ENCODE data around the gene RFX5. TPM values are rescaled to one million over a fixed set of nuclear protein-coding genes. Genes with fewer than 3 reads are reported as not detected.

The RFX5 gene
- polyA plus RNA-seq, 3 donors, result 5.7 to 20.2 (median 16.9) TPM

- 80 to 84% (median 82%) methylated on average over 6 of the region's 6 CpGs for WGBS, 3 donors
- H3K27ac ChIP-seq (ENCODE audit: low read depth, low read length), result no peak overlapping the region
Measured at GRCh38 chr1:151293093-151293492, 54.0 kb downstream of the RFX5 start.

DNA sequence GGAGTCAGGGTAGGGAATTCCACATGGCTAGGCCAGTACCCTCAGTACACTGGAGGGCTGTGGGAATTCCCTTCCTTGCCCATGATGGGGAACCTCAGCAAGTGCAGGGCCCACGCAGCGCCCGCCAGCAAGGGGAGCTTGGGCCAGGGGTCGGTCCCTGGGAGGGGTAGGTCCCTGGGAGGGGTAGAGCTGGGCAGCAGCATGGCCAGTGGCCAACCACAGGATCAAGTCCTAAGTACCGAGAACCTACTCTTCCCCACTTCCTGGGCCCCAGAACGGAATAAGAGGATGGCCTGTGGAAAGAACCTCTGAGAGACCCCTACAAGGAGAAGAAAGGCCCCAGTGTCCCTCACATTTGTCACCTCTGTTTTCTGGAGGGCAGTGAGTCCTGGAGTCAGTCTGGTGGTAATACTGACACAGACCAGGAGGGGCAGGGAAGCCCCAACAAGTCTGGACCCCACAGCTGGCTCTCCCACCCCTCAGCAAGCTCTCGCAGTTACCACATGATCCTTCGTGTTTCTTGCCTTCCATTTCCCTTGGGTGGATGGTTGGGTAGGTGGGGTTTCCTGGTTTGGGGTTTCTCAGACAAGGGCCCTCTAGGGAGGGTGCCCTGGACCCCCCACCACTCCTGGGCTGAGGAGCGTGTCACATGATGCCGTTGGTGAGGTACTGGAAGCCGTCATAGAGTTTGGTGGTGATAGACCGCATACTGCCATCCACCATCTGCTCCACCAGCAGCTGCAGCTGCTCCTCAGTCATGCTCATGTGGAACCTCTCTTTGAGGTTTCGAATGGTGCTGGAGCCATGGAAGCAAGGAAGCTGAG, 54.6 kb downstream of the RFX5 start:
- WGBS, 3 donors, result 78 to 81% (median 79%) methylated on average over 13 of the region's 13 CpGs

GRCh38 chr1:151290709-151291303, 56.2 kb downstream of the RFX5 start:
- 72 to 80% (median 79%) methylated on average over 19 of the region's 19 CpGs for WGBS, 3 donors
- no peak overlapping the region for H3K27ac ChIP-seq (ENCODE audit: low read depth, low read length)

More for the DNA sequence above, 54.6 kb downstream of the RFX5 start:
- no peak overlapping the region for H3K27ac ChIP-seq (ENCODE audit: low read depth, low read length)

Other genes starting within 250 kb of the RFX5 start
- 10 to 100 TPM in 1 of 3 donors, 1 to 10 TPM in 2; 3.3 to 22.9 (median 6.7) TPM for gene SEMA6C, start 200.6 kb downstream of the RFX5 start, polyA plus RNA-seq
- gene TNFAIP8L2, start 190.6 kb downstream of the RFX5 start, polyA plus RNA-seq, result 10 to 100 TPM in 1 of 3 donors, 1 to 10 TPM in 2; 1.4 to 20.4 (median 5.8) TPM
- 1 to 10 TPM; 3.3 to 5.3 (median 3.9) TPM for gene LYSMD1, start 181.3 kb downstream of the RFX5 start, polyA plus RNA-seq
- gene SCNM1, start 181.1 kb downstream of the RFX5 start, polyA plus RNA-seq, result 10 to 100 TPM; 16.7 to 39.8 (median 29.7) TPM
- gene TMOD4, start 171.3 kb downstream of the RFX5 start, polyA plus RNA-seq, result under 1 TPM; 0.16 to 0.62 (median 0.56) TPM
- 10 to 100 TPM; 19.9 to 34.8 (median 26.3) TPM for gene VPS72, start 157.1 kb downstream of the RFX5 start, polyA plus RNA-seq
- 10 to 100 TPM in 2 of 3 donors, 1 to 10 TPM in 1; 6.9 to 28.8 (median 25.1) TPM for gene PIP5K1A, start 148.7 kb downstream of the RFX5 start, polyA plus RNA-seq
- 100 to 1,000 TPM; 115 to 142 (median 130) TPM for gene PSMD4, start 92.5 kb downstream of the RFX5 start, polyA plus RNA-seq
- 1 to 10 TPM; 4.9 to 10.0 (median 7.5) TPM for gene ZNF687, start 65.0 kb downstream of the RFX5 start, polyA plus RNA-seq
- 10 to 100 TPM; 24.5 to 55.2 (median 46.7) TPM for gene PI4KB, start 19.8 kb downstream of the RFX5 start, polyA plus RNA-seq
- 100 to 1,000 TPM in 2 of 3 donors, 10 to 100 TPM in 1; 36.3 to 141 (median 141) TPM for gene SELENBP1, start 25.5 kb upstream of the RFX5 start, polyA plus RNA-seq
- gene PSMB4, start 52.3 kb upstream of the RFX5 start, polyA plus RNA-seq, result 100 to 1,000 TPM; 145 to 348 (median 335) TPM
- 10 to 100 TPM; 10.8 to 17.6 (median 16.8) TPM for gene POGZ, start 112.2 kb upstream of the RFX5 start, polyA plus RNA-seq
- gene CGN, start 164.1 kb upstream of the RFX5 start, polyA plus RNA-seq, result 10 to 100 TPM in 1 of 3 donors, 1 to 10 TPM in 2; 2.0 to 28.7 (median 2.1) TPM
- gene TUFT1, start 193.1 kb upstream of the RFX5 start, polyA plus RNA-seq, result 10 to 100 TPM in 1 of 3 donors, 1 to 10 TPM in 2; 4.2 to 13.3 (median 4.2) TPM

Measured in adipose tissue (tissue), 3 donors.